ENCODE results near the gene MGAT5B. TPM values are rescaled to one million over a fixed set of nuclear protein-coding genes. Genes with fewer than 3 reads are reported as not detected.

MGAT5B gene
- total and polyA plus RNA-seq, 2 experiments from 2014 or later: 1.6 to 10.0 TPM

GRCh38 chr17:76956846-76957540, 88.8 kb downstream of the MGAT5B start (continued):
- no peak for TF ChIP-seq CTCF (conservative IDR thresholded peaks at IDR 0.05; ENCODE audit: low read depth in 2 of 2)

DNA sequence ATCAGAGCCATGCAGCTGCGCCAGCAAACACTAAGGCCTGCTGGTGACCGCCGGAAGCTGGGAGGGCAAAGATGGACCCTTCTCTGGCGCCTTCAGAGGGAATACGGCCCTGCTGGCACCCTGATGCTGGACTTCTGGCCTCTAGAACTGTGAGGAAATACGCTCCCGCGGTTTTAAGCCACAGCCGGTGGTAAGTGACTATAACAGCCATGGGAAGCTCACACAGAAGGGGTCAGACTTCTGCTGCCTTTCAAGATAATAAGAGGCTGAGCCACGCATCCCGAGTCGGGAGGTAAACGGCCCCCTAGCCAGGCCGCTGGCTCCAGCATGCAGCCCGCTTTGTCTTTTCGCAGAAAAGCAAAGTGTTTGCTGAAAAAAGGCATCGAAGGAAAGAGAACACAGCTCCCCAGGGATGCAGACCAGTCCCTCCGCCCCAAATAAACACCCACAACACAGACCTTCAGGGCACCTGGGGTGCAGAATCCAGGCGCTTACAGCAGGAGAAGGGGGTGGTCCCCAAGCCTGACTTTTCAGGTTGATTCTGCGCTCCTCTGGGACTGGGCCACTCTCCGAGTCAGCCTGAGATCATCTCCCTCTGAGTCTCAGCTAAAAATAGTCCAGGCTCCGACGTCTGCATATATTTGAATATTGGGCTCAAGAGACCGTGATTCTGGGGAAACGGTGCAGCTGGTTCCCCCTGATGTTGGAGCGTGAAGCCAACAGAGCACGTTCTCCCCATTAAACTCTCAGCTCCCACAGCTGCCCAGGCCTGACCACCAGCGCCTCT, 89.7 kb downstream of the MGAT5B start:
- ATAC-seq (peak; percentile 62), DNase-seq (ENCODE audit: low spot score) (peak; percentile 28)
- Mint-ChIP-seq H3K4me1 (peaks cover 23% of the 10 kb centered on the region), H3K27me3 (ENCODE audit: insufficient read depth, low read depth, poor library complexity) (peaks cover 15% of the 10 kb centered on the region), H3K9me3 (peaks cover 5% of the 10 kb centered on the region; the same call in 1 of the 3 replicates), H3K4me3 (no peak overlapping the region; the same call in 2 of the 3 replicates), H3K36me3 (ENCODE audit: low read depth) (peaks cover 5% of the 10 kb centered on the region; the same call in 1 of the 3 replicates), H3K27ac (no peak overlapping the region)
- Histone ChIP-seq H3K4me1 (ENCODE audit: insufficient read depth) (peaks cover 14% of the 10 kb centered on the region), H3K9me2 (ENCODE audit: insufficient read depth) (no peaks in the 10 kb centered on the region), H3K27ac (ENCODE audit: low read depth) (0 out of 2 replicates have a peak overlapping the region, but pooled peaks have one; percentile 45), H3K79me2 (replicated peaks; ENCODE audit: insufficient read depth) (no peaks in the 10 kb centered on the region), H3K36me3 (ENCODE audit: insufficient read depth) (no peaks in the 10 kb centered on the region), H4K20me1 (replicated peaks; ENCODE audit: insufficient read depth) (no peaks in the 10 kb centered on the region; the same call in 1 of the 2 replicates), H2AFZ (no peak overlapping the region), H3K4me3 (no peak overlapping the region), H3K4me2 (peak overlapping the region; percentile 60), H3K27me3 (ENCODE audit: insufficient read depth) (no peaks in the 10 kb centered on the region), H3F3A (replicated peaks; ENCODE audit: low read depth) (peaks cover 6% of the 10 kb centered on the region; the same call in 1 of the 2 replicates)
- TF ChIP-seq, protein P1, sequence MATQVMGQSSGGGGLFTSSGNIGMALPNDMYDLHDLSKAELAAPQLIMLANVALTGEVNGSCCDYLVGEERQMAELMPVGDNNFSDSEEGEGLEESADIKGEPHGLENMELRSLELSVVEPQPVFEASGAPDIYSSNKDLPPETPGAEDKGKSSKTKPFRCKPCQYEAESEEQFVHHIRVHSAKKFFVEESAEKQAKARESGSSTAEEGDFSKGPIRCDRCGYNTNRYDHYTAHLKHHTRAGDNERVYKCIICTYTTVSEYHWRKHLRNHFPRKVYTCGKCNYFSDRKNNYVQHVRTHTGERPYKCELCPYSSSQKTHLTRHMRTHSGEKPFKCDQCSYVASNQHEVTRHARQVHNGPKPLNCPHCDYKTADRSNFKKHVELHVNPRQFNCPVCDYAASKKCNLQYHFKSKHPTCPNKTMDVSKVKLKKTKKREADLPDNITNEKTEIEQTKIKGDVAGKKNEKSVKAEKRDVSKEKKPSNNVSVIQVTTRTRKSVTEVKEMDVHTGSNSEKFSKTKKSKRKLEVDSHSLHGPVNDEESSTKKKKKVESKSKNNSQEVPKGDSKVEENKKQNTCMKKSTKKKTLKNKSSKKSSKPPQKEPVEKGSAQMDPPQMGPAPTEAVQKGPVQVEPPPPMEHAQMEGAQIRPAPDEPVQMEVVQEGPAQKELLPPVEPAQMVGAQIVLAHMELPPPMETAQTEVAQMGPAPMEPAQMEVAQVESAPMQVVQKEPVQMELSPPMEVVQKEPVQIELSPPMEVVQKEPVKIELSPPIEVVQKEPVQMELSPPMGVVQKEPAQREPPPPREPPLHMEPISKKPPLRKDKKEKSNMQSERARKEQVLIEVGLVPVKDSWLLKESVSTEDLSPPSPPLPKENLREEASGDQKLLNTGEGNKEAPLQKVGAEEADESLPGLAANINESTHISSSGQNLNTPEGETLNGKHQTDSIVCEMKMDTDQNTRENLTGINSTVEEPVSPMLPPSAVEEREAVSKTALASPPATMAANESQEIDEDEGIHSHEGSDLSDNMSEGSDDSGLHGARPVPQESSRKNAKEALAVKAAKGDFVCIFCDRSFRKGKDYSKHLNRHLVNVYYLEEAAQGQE (IDR thresholded peaks at IDR 0.05; ENCODE audit: unreplicated experiment): no peak
- TF ChIP-seq ZNF331 (CRISPR knock-in tag; IDR thresholded peaks at IDR 0.05; ENCODE audit: low read depth) (no peak), EZH2phosphoT487 (IDR thresholded peaks at IDR 0.05; ENCODE audit: unreplicated experiment) (no peak), CREB1 (CRISPR knock-in tag; IDR thresholded peaks at IDR 0.05; ENCODE audit: low read depth) (no peak), STAT1 (IDR thresholded peaks at IDR 0.05; ENCODE audit: unreplicated experiment) (no peak)
